Measurements from ENCODE around the gene CELF4.

DNA sequence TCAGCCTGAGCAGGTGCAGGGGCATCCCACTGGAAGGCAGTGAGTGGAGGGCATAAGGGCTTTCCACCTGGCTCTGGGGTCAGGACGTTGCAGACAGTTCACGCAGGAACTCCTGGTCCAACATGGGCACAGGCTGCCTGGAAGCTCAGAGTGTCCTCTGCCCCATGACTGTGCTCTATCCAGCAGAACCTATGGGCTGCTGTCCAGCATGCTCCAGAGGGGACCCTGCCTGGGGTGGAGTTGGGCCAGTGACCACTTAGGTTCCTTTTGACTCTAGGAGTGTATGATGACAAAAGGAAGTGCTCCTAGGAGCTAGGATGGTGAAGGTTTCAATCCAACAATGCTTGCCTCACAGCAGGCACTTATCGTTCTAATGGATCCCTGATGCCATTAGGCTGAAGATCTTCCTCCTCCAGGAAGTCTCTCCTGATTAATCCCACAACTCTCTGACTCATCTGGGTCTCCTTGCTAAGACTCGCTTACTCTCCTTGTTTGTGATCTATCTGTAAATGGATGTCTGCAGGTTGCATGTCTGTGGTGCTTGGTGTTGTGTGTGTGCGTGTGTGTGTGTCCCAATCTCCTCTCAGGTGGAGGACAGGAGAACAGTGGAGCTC lies 224.0 kb downstream of the CELF4 start:
- TF ChIP-seq, protein P1, sequence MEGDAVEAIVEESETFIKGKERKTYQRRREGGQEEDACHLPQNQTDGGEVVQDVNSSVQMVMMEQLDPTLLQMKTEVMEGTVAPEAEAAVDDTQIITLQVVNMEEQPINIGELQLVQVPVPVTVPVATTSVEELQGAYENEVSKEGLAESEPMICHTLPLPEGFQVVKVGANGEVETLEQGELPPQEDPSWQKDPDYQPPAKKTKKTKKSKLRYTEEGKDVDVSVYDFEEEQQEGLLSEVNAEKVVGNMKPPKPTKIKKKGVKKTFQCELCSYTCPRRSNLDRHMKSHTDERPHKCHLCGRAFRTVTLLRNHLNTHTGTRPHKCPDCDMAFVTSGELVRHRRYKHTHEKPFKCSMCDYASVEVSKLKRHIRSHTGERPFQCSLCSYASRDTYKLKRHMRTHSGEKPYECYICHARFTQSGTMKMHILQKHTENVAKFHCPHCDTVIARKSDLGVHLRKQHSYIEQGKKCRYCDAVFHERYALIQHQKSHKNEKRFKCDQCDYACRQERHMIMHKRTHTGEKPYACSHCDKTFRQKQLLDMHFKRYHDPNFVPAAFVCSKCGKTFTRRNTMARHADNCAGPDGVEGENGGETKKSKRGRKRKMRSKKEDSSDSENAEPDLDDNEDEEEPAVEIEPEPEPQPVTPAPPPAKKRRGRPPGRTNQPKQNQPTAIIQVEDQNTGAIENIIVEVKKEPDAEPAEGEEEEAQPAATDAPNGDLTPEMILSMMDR (IDR thresholded peaks at IDR 0.05): no peak
- TF ChIP-seq POLR2AphosphoS5 (IDR thresholded peaks at IDR 0.05): no peak

Measured in breast epithelium (tissue), 3 donors.